ENCODE results near the gene PLA2G4E.

Gene PLA2G4E

GRCh38 chr15:42050484-42051255 is 29.8 kb upstream of the PLA2G4E start:
- no peak for DNase-seq

GRCh38 chr15:42048821-42049200 is 28.0 kb upstream of the PLA2G4E start:
- DNase-seq, result no peak

GRCh38 chr15:42048080-42048820 is 27.4 kb upstream of the PLA2G4E start:
- DNase-seq, result no peak

- DNase-seq, result no peak
Measured at GRCh38 chr15:42046597-42046996, 25.8 kb upstream of the PLA2G4E start.

- DNase-seq, result no peak
Measured at GRCh38 chr15:42045211-42045615, 24.4 kb upstream of the PLA2G4E start.

- DNase-seq, result no peak
Measured at GRCh38 chr15:42042602-42043400, 22.0 kb upstream of the PLA2G4E start.

- DNase-seq, result no peak
Measured at GRCh38 chr15:42038401-42038800, 17.6 kb upstream of the PLA2G4E start.

GRCh38 chr15:42037656-42038055 is 16.8 kb upstream of the PLA2G4E start:
- DNase-seq, result no peak

GRCh38 chr15:42036966-42037365 is 16.1 kb upstream of the PLA2G4E start:
- no peak for DNase-seq

GRCh38 chr15:42036112-42036905 is 15.5 kb upstream of the PLA2G4E start:
- no peak for DNase-seq

- peak; percentile 14 for DNase-seq
Measured at GRCh38 chr15:42035435-42035761, 14.6 kb upstream of the PLA2G4E start.

- DNase-seq, result no peak
Measured at GRCh38 chr15:42034628-42035434, 14.0 kb upstream of the PLA2G4E start.

- DNase-seq, result no peak
Measured at GRCh38 chr15:42033214-42033873, 12.5 kb upstream of the PLA2G4E start.

GRCh38 chr15:42032376-42033213 is 11.8 kb upstream of the PLA2G4E start:
- no peak for DNase-seq

- DNase-seq, result no peak
Measured at GRCh38 chr15:42031198-42031915, 10.5 kb upstream of the PLA2G4E start.

- no peak for DNase-seq
Measured at GRCh38 chr15:42027521-42027920, 6.7 kb upstream of the PLA2G4E start.

GRCh38 chr15:42024303-42024702 is 3.5 kb upstream of the PLA2G4E start:
- no peak for DNase-seq

- no peak for DNase-seq
Measured at GRCh38 chr15:42021593-42021992, 751 bp upstream of the PLA2G4E start.

GRCh38 chr15:42018306-42019224 is 2.3 kb downstream of the PLA2G4E start:
- DNase-seq, result no peak
